HepG2 (cell line): ENCODE measurements around the gene ZNF20.

Experiments
- LCORL ChIP-seq, 2 experiments: fragments of 450-650 bp in 1 of 2; sonication (generic) in 1 of 2; formaldehyde crosslinking in 1 of 2; IDR thresholded peaks; 2 replicates each; pipeline versions ENCODE4 v1.5.0 to v1.6.1; 2017 to 2020; ENCODE audit warnings: antibody characterized with exemption in 1 of 2, missing genetic modification reagents in 1 of 2
- NFIC ChIP-seq: IDR thresholded peaks from 2 replicates; pipeline ENCODE4 v1.6.1; 2012; ENCODE audit warnings: mild to moderate bottlenecking, low read length, inconsistent platforms

GRCh38 chr19:12139885-12140544 is at the start of gene ZNF20:
- TF ChIP-seq LCORL (IDR thresholded peaks at IDR 0.05) (no peak), LCORL (CRISPR knock-in tag; IDR thresholded peaks at IDR 0.05) (no peak), NFIC (no peak)
